Measurements from ENCODE around the gene WASHC3. TPM values are rescaled to one million over a fixed set of nuclear protein-coding genes. Genes with fewer than 3 reads are reported as not detected.

The WASHC3 gene
- total and polyA plus RNA-seq, 8 donors, result 48.7 to 222 (median 55.3) TPM; not detected in 1

GRCh38 chr12:101982307-101982706, 79.5 kb downstream of the WASHC3 start:
- WGBS, 5 donors, result 57 to 71% (median 68%) methylated on average over 5 of the region's 5 CpGs
- Histone ChIP-seq H3K4me1 (peaks cover 0 to 8% (median 0%) of the 10 kb centered on the region in 4 donors), H3K36me3 (no peaks in the 10 kb centered on the region), H3K27me3 (no peaks in the 10 kb centered on the region), H3K27ac (no peak overlapping the region), H3K4me3 (no peak overlapping the region), H3K9me3 (no peaks in the 10 kb centered on the region)
- TF ChIP-seq POLR2AphosphoS5 (IDR thresholded peaks at IDR 0.05) (no peak), CTCF (IDR thresholded peaks at IDR 0.05) (no peak), EP300 (IDR thresholded peaks at IDR 0.05) (no peak), POLR2A (IDR thresholded peaks at IDR 0.05) (no peak)
- intact Hi-C loops (cut with DNase I; ENCODE audit: low total_unique reads), result no loop called here
- no peak for DNase-seq

- 31 to 66% (median 57%) methylated on average over 2 of the region's 2 CpGs for WGBS, 5 donors
- peak overlapping the region in 1 of 5 donors; percentile 14 for H3K27ac ChIP-seq
- DNase-seq, result no peak
These were observed 79.9 kb downstream of the WASHC3 start for GRCh38 chr12:101981868-101982267.

GRCh38 chr12:101968770-101969169, 93.0 kb downstream of the WASHC3 start:
- no peaks in the 10 kb centered on the region for H3K36me3 ChIP-seq
- no peaks in the 10 kb centered on the region for H3K4me1 ChIP-seq
- H3K27ac ChIP-seq, result no peak overlapping the region
- intact Hi-C loops (cut with DNase I; ENCODE audit: low total_unique reads), result no loop called here
- H3K27me3 ChIP-seq, result no peaks in the 10 kb centered on the region
- TF ChIP-seq CTCF (IDR thresholded peaks at IDR 0.05) (no peak), EP300 (IDR thresholded peaks at IDR 0.05) (no peak), POLR2A (IDR thresholded peaks at IDR 0.05) (no peak), POLR2AphosphoS5 (IDR thresholded peaks at IDR 0.05) (no peak)
- H3K4me3 ChIP-seq, result no peak overlapping the region
- no peak for DNase-seq
- peaks cover 0 to 4% (median 0%) of the 10 kb centered on the region in 4 donors for H3K9me3 ChIP-seq
- 80 to 90% (median 86%) methylated on average over 1 of the region's 1 CpG for WGBS, 5 donors

More at GRCh38 chr12:101981868-101982267, 79.9 kb downstream of the WASHC3 start:
- TF ChIP-seq EP300 (IDR thresholded peaks at IDR 0.05) (no peak), POLR2AphosphoS5 (IDR thresholded peaks at IDR 0.05) (no peak), POLR2A (IDR thresholded peaks at IDR 0.05) (no peak)
- Histone ChIP-seq H3K27me3 (no peaks in the 10 kb centered on the region), H3K4me1 (peaks cover 0 to 8% (median 0%) of the 10 kb centered on the region in 4 donors), H3K4me3 (no peak overlapping the region), H3K9me3 (no peaks in the 10 kb centered on the region), H3K36me3 (no peaks in the 10 kb centered on the region)
- intact Hi-C loops (cut with DNase I; ENCODE audit: low total_unique reads), result no loop called here

GRCh38 chr12:101967506-101967905, 94.3 kb downstream of the WASHC3 start:
- DNase-seq, result peak in 1 of 2 donors; percentile 24
- Histone ChIP-seq H3K4me1 (no peaks in the 10 kb centered on the region), H3K27me3 (no peaks in the 10 kb centered on the region), H3K27ac (no peak overlapping the region), H3K36me3 (no peaks in the 10 kb centered on the region), H3K4me3 (no peak overlapping the region), H3K9me3 (peaks cover 0 to 4% (median 0%) of the 10 kb centered on the region in 4 donors)
- 43 to 67% (median 57%) methylated on average over 4 of the region's 4 CpGs for WGBS, 5 donors
- intact Hi-C loops (cut with DNase I; ENCODE audit: low total_unique reads), result no loop called here
- TF ChIP-seq POLR2AphosphoS5 (IDR thresholded peaks at IDR 0.05) (no peak), CTCF (IDR thresholded peaks at IDR 0.05) (no peak), EP300 (IDR thresholded peaks at IDR 0.05) (no peak)

GRCh38 chr12:101966496-101966895, 95.3 kb downstream of the WASHC3 start:
- H3K9me3 ChIP-seq, result peaks cover 0 to 3% (median 0%) of the 10 kb centered on the region in 4 donors
- H3K4me3 ChIP-seq, result no peak overlapping the region
- peak in 1 of 2 donors; percentile 7 for DNase-seq
- intact Hi-C loops (cut with DNase I; ENCODE audit: low total_unique reads), result no loop called here
- H3K27me3 ChIP-seq, result no peaks in the 10 kb centered on the region
- no peak for TF ChIP-seq CTCF (IDR thresholded peaks at IDR 0.05)
- TF ChIP-seq POLR2AphosphoS5 (IDR thresholded peaks at IDR 0.05), result no peak
- no peak for TF ChIP-seq EP300 (IDR thresholded peaks at IDR 0.05)
- no peak for TF ChIP-seq POLR2A (IDR thresholded peaks at IDR 0.05)
- WGBS, 5 donors, result 26 to 67% (median 39%) methylated on average over 1 of the region's 1 CpG
- no peak overlapping the region for H3K27ac ChIP-seq
- no peaks in the 10 kb centered on the region for H3K36me3 ChIP-seq
- H3K4me1 ChIP-seq, result no peaks in the 10 kb centered on the region

Measured in stomach (tissue), 9 donors.